Activated CD4-positive, alpha-beta T cell treated with anti-CD3 and anti-CD28 coated beads, Interleukin-2, amount 50 U/mL, for 48 hours (primary cell): ENCODE data around the gene CISD2.
"Not testable (repeated sequence)": the region's sequence is repeated elsewhere in the genome, so short reads cannot be mapped to it uniquely, and the experiment has no call there.

Experiments
- DNase-seq, 2 experiments: peaks; one replicate each; pipeline ENCODE4 v3.0.0-alpha.2; 2020

CISD2 gene

GRCh38 chr4:102850370-102850769 is 18.4 kb upstream of the CISD2 start:
- DNase-seq, result no peak

DNA sequence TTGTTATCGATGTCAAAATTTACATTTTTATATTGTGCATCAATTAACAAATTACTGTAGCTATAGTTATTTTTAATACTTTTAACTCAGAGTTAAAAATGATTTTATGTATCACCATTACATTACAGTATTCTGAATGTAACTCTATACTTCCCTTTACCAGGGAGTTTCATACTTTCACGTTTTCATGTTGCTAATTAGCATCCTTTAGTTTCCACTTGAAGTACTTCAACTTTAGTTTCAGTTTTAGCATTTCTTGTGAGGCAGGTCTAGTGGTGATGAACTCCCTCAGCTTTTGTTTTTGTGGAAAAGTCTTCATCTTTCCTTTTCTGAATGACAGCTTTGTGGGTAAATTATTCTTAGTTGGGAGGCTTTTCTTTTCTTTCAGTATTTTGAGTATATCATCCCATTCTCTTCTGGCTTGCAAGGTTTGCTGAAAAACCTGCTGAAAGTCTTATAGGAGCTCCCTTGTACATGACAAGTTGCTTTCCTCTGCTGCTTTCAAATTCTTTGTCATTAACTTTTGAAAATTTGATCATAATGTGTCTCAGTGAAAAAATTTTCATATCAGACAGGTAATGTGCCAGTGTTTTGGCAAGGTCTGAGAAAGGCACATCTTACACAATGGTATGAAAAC is 9.8 kb upstream of the CISD2 start:
- DNase-seq, result no peak

GRCh38 chr4:102860611-102861324 is 8.0 kb upstream of the CISD2 start:
- no peak for DNase-seq

GRCh38 chr4:102862016-102862415 is 6.8 kb upstream of the CISD2 start:
- no peak for DNase-seq

GRCh38 chr4:102862747-102863146 is 6.0 kb upstream of the CISD2 start:
- DNase-seq, result no peak

- not testable (repeated sequence) for DNase-seq
Measured at GRCh38 chr4:102865327-102865726, 3.5 kb upstream of the CISD2 start.

DNA sequence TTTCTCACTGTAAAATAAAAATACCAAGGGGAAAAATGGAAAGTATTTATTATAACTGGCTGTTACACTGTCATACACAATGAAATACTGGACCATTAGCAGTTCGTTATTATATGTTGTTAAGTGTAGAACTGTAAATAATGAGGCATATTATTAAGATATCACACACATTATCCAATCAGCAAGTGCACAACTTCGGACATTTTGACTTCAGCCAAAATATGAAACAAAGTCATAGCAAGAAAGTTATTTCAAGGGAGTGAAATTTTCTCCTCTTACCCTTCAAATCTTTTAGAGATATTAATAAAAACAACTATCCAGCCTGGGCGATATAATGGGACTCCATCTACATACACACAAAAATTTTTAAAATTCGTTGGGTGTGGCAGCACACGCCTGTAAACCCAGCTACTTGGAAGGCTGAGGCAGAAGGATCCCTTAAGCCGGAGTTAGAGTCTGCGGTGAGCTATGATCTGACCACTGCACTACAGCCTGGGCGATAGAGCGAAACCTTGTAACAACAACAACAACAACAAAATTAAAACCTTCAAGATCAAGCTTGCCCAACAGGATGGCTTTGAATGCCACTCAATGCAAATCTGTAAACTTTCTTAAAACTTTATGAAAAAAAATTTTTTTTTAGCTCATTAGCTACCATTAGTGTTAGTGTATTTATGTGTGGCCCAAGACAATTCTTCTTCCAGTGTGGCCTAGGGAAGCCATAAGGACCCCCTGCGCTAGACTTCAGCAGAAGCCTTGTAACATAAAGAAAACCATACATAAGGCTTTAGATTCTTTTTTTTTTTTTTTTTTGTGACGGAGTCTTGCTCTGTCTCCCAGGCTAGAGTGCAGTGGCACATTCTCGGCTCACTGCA is 1.3 kb upstream of the CISD2 start:
- no peak for DNase-seq

- DNase-seq, result peak; percentile 54 to 58
Measured at GRCh38 chr4:102868153-102868780, 525 bp upstream of the CISD2 start.

GRCh38 chr4:102869569-102870197 is 891 bp downstream of the CISD2 start:
- no peak for DNase-seq

GRCh38 chr4:102871772-102872171 is 3.0 kb downstream of the CISD2 start:
- no peak for DNase-seq

GRCh38 chr4:102877477-102878106 is 8.8 kb downstream of the CISD2 start:
- not testable (repeated sequence) for DNase-seq

- DNase-seq, result not testable (repeated sequence)
Measured at GRCh38 chr4:102878349-102878748, 9.6 kb downstream of the CISD2 start.

DNA sequence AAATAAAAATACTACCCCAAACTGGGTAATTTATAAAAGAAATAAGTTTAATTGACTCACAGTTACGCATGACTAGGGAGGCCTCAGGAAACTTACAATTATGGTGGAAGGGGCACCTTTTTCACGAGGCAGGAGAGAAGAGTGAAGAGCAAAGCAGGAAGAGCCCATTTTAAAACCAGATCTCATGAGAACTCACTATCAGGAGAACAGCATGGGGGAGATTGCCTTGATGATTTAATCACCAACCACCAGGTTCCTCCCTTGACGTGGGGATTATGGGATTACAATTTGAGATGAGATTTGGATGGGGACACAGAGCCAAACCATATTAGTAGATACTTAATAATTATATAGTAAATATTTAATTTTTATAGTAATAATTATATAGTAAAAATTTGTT is 10.1 kb downstream of the CISD2 start:
- DNase-seq, result no peak

DNA sequence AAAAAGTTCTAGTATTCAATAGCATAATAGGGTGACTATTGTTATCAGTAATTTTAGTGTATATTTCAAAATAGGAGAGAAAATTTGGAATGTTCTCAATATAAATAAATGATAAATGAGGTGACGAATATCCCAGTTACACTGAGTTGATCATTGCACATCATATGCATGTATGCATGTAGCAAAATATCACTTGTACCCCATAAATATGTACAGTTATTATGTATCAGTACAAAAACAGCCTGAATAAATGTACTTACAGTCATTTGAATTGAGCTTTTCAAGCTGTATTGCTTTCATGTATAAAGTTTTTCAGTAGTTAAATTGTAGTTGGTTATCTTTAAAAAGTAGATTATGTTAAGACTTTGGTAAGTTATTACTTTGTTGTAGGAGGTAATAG is 12.6 kb downstream of the CISD2 start:
- DNase-seq, result no peak

GRCh38 chr4:102883278-102883677 is 14.5 kb downstream of the CISD2 start:
- DNase-seq, result no peak

- DNase-seq, result not testable (repeated sequence)
Measured at GRCh38 chr4:102888570-102888969, 19.8 kb downstream of the CISD2 start.

- DNase-seq, result not testable (repeated sequence)
Measured at GRCh38 chr4:102889866-102890265, 21.1 kb downstream of the CISD2 start.

DNA sequence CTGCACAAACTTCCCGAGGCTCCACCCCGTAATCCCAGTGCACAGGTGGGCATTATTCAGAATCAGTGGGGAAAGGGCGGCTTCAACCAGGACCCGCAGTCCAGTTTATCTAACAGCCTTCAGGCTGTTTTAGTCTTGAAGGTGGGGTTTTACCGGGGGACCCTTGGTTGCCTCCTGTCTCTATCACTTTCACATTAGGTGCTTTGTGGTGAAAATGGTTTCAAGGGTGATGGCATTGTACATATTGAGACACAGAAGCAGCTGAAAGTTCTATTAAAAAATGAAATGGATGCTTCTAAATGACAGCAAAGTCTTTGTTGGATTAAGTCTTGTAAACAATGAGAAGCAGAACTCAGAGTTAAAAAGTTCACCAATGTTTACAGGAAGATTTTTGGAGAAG is 27.8 kb downstream of the CISD2 start:
- not testable (repeated sequence) for DNase-seq

GRCh38 chr4:102897610-102898009 is 28.8 kb downstream of the CISD2 start:
- not testable (repeated sequence) for DNase-seq

GRCh38 chr4:102901804-102902203 is 33.0 kb downstream of the CISD2 start:
- no peak for DNase-seq

- no peak for DNase-seq
Measured at GRCh38 chr4:102918859-102919258, 50.1 kb downstream of the CISD2 start.

DNA sequence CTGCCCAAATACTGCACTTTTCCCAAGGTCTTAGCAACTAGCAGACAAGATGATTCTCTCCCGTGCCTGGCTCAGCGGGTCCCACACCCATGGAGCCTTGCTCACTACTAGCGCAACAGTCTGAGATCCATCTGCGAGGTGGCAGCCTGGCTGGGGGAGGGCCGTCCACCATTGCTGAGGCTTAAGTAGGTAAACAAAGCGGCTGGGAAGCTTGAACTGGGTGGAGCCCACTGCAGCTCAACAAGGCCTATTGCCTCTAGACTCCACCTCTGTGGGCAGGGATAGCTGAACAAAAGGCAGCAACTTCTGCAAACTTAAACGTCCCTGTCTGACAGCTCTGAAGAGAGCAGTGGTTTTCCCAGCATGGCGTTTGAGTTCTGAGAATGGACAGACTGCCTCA is 50.9 kb downstream of the CISD2 start:
- DNase-seq, result not testable (repeated sequence)
